22Rv1 (cell line): ENCODE measurements around the gene ASIC4.

Source experiments
- H3K27ac ChIP-seq: fragments of 450-650 bp; 2 replicates; pipeline ENCODE4 v1.5.1; 2017
- CTCF ChIP-seq: fragments of 450-650 bp; IDR thresholded peaks from 2 replicates; pipeline ENCODE4 v1.5.1; 2017; ENCODE audit warnings: mild to moderate bottlenecking
- ZFX ChIP-seq: fragments of 450-650 bp; IDR thresholded peaks from 2 replicates; pipeline ENCODE4 v1.6.1; 2017; ENCODE audit warnings: antibody characterized with exemption, borderline replicate concordance

The ASIC4 gene

GRCh38 chr2:219483451-219484342, 30.6 kb upstream of the ASIC4 start:
- no peak overlapping the region for H3K27ac ChIP-seq
- TF ChIP-seq CTCF (no peak), ZFX (no peak)

- H3K27ac ChIP-seq = no peak overlapping the region
- TF ChIP-seq CTCF = peak; percentile 9; the same call in 1 of the 2 replicates
- TF ChIP-seq ZFX = no peak
Observed at GRCh38 chr2:219484343-219485200, 29.7 kb upstream of the ASIC4 start.

GRCh38 chr2:219485201-219485580, 29.1 kb upstream of the ASIC4 start:
- no peak overlapping the region for H3K27ac ChIP-seq
- TF ChIP-seq ZFX = no peak
- no peak for TF ChIP-seq CTCF

- no peak overlapping the region for H3K27ac ChIP-seq
- TF ChIP-seq ZFX (no peak), CTCF (no peak)
Observed at GRCh38 chr2:219486380-219486959, 27.8 kb upstream of the ASIC4 start.

- H3K27ac ChIP-seq = no peak overlapping the region
- TF ChIP-seq ZFX = no peak
- no peak for TF ChIP-seq CTCF
Observed at GRCh38 chr2:219488149-219488843, 26.0 kb upstream of the ASIC4 start.

GRCh38 chr2:219488844-219489194, 25.5 kb upstream of the ASIC4 start:
- H3K27ac ChIP-seq = no peak overlapping the region
- TF ChIP-seq ZFX (no peak), CTCF (no peak)
